HEK293T (cell line): Measurements from ENCODE around the gene EXTL1.

Experiments used
- BHLHE40 ChIP-seq: fragments of 450-650 bp; IDR thresholded peaks from 2 replicates; pipeline ENCODE4 v1.6.1; 2016; ENCODE audit warnings: mild to moderate bottlenecking, moderate library complexity, borderline replicate concordance
- ELF4 ChIP-seq: fragments of 450-650 bp; IDR thresholded peaks from 2 replicates; pipeline ENCODE4 v1.6.1; 2017; ENCODE audit warnings: antibody characterized with exemption
- FOXA1 ChIP-seq: fragments of 450-650 bp; IDR thresholded peaks from 2 replicates; pipeline ENCODE4 v1.6.1; 2016; ENCODE audit warnings: mild to moderate bottlenecking
- FOXM1 ChIP-seq: fragments of 450-650 bp; IDR thresholded peaks from 2 replicates; pipeline ENCODE4 v1.6.1; 2017; ENCODE audit warnings: mild to moderate bottlenecking, borderline replicate concordance
- SP1 ChIP-seq: fragments of 450-650 bp; IDR thresholded peaks from 2 replicates; pipeline ENCODE4 v1.6.1; 2017

DNA sequence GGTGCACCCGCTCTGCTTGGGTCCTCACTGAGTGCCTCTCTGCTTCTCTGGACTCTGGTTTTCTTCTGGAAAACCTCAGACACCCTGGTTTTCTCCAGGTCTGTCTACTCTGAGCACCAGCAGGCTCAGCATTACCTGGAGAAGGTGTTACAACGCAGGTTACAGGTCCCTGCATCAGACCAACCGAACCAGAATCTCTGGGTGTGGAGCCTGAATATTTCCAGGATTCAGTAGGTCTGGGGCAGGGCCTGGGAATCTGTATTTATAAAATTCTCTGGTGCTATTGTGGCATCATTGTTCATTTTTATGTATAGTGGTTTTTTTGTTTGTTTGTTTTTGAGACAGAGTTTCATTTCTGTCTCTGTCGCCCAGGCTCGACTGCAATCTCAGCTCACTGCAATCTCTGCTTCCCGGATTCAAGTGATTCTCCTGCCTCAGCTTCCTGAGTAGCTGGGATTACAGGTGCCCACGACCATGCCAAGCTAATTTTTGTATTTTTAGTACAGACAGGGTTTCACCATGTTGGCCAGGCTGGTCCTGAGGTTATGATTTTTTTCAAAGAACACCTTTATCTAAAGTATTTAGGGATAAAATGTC lies 25.8 kb downstream of the EXTL1 start:
- TF ChIP-seq SP1 (no peak), BHLHE40 (no peak), ELF4 (no peak), FOXM1 (no peak), FOXA1 (no peak)
